HepG2 (cell line): Measurements from ENCODE around the gene AMELY. TPM values are rescaled to one million over a fixed set of nuclear protein-coding genes. Genes with fewer than 3 reads are reported as not detected.
"Not testable (repeated sequence)": the region's sequence is repeated elsewhere in the genome, so short reads cannot be mapped to it uniquely, and the experiment has no call there.

Experiments used
- ATAC-seq: fragments of 200-7000 bp; cut with Tn5 transposase; 3 replicates; pipeline ENCODE4 v1.9.1; 2020; ENCODE audit warnings: mild to moderate bottlenecking, moderate library complexity
- BruUV-seq: library from RNA; stranded (reverse); fragments of 400-500 nt; replicated peaks from 2 replicates; lab custom pipeline; 2021; lab: Mats Ljungman, UMichigan
- CTCF ChIA-PET: fragments of 300-600 bp; formaldehyde crosslinking; extraction: SDS; loops from one replicate; lab custom pipeline; 2021; ENCODE audit warnings: low total read pairs, inconsistent platforms, low intra/inter-chr PET ratio; lab: Yijun Ruan, JAX
- POLR2A ChIA-PET: fragments of 350-600 bp; sonication (Branson Sonifier 250); formaldehyde crosslinking; loops from one replicate; lab custom pipeline; 2020; ENCODE audit warnings: antibody characterized with exemption, inconsistent platforms; lab: Yijun Ruan, JAX
- DNase-seq: peaks from one replicate; pipeline ENCODE4 v3.0.0-alpha.2; 2015; ENCODE audit warnings: low spot score
- FAIRE-seq: peaks from 3 replicates; lab custom pipeline; 2011; peaks lifted over from hg19 to GRCh38; lab: Jason Lieb, UNC
- H2AFZ ChIP-seq: one replicate; pipeline ENCODE4 v1.6.1; 2011; ENCODE audit warnings: low read length, inconsistent platforms
- H3K27ac ChIP-seq: fragments of 300-600 bp; 3 replicates; pipeline ENCODE4 v1.8.0; 2011; ENCODE audit warnings: mixed run types, mild to moderate bottlenecking, mixed read lengths, low read length, inconsistent platforms; ENCODE audit not compliant: insufficient read depth; ENCODE audit errors: extremely low read length
- H3K27me3 ChIP-seq, 2 experiments: fragments of 200-600 bp in 1 of 2; 2 replicates in 1 of 2; 3 replicates in 1 of 2; pipeline versions ENCODE4 v1.6.0 to v1.8.0; 2011; ENCODE audit warnings: low read length in 2 of 2, mild to moderate bottlenecking in 2 of 2, moderate library complexity in 2 of 2, inconsistent platforms in 1 of 2; ENCODE audit not compliant: insufficient read depth in 2 of 2, control insufficient read depth in 1 of 2
- H3K36me3 ChIP-seq, 2 experiments: fragments of 200-600 bp in 1 of 2; replicated peaks in 1 of 2; 2 replicates in 1 of 2; 3 replicates in 1 of 2; pipeline versions ENCODE4 v1.5.1 to v1.8.0; 2011; ENCODE audit warnings: low read length in 2 of 2, inconsistent platforms in 1 of 2; ENCODE audit not compliant: insufficient read depth in 2 of 2, control insufficient read depth in 1 of 2
- H3K4me1 ChIP-seq: 2 replicates; pipeline ENCODE4 v1.5.1; 2012; ENCODE audit warnings: low read length, inconsistent platforms; ENCODE audit not compliant: insufficient read depth
- H3K4me2 ChIP-seq: 2 replicates; pipeline ENCODE4 v1.6.0; 2011; ENCODE audit warnings: low read depth, low read length, inconsistent platforms
- H3K4me3 ChIP-seq, 3 experiments: fragments of 200-600 bp in 1 of 3; sonication (generic), shearing (Covaris generic) in 1 of 3; replicated peaks in 1 of 3; 2 replicates each; pipeline ENCODE4 v1.5.1; 2011 to 2016; ENCODE audit warnings: low read length in 3 of 3, inconsistent platforms in 2 of 3, low read depth in 2 of 3, mild to moderate bottlenecking in 2 of 3, control low read depth in 1 of 3, mixed read lengths in 1 of 3; ENCODE audit not compliant: insufficient read depth in 1 of 3
- H3K79me2 ChIP-seq: one replicate; pipeline ENCODE4 v1.6.1; 2011; ENCODE audit warnings: low read length, inconsistent platforms; ENCODE audit not compliant: insufficient read depth
- H3K9ac ChIP-seq: 2 replicates; pipeline ENCODE4 v1.6.0; 2011; ENCODE audit warnings: mild to moderate bottlenecking, low read depth, low read length, inconsistent platforms; ENCODE audit not compliant: insufficient read depth
- H3K9me3 ChIP-seq: 2 replicates; pipeline ENCODE4 v1.5.1; 2012; ENCODE audit warnings: mild to moderate bottlenecking, low read length
- H4K20me1 ChIP-seq: 2 replicates; pipeline ENCODE4 v1.6.0; 2011; ENCODE audit warnings: inconsistent platforms, mild to moderate bottlenecking, low read length, moderate library complexity; ENCODE audit not compliant: insufficient read depth
- AKNA ChIP-seq: sonication (generic); formaldehyde crosslinking; IDR thresholded peaks from 2 replicates; pipeline ENCODE4 v1.4.0; 2020; ENCODE audit warnings: missing genetic modification reagents, borderline replicate concordance
- BCL6 ChIP-seq: IDR thresholded peaks from 2 replicates; pipeline ENCODE4 v1.6.1; 2016; ENCODE audit warnings: missing genetic modification reagents, missing compliant biosample characterization
- BHLHE40 ChIP-seq: IDR thresholded peaks from 2 replicates; pipeline ENCODE4 v1.6.1; 2011; ENCODE audit warnings: low read length, improper control_type of control experiment
- XRCC5 ChIP-seq: fragments of 200-400 bp; formaldehyde crosslinking; optimal IDR thresholded peaks from 2 replicates; pipeline ENCODE3; 2017; ENCODE audit warnings: mild to moderate bottlenecking, low read length
- ZKSCAN1 ChIP-seq: fragments of 150-350 bp; IDR thresholded peaks from 2 replicates; pipeline ENCODE4 v1.6.1; 2014; ENCODE audit warnings: low read length
- ZNF777 ChIP-seq: sonication (generic); formaldehyde crosslinking; IDR thresholded peaks from 2 replicates; pipeline ENCODE4 v1.4.0; 2020; ENCODE audit warnings: missing genetic modification reagents
- WGBS: methylation state at CpG from one replicate; pipeline ENCODE4 v1.1.6; 2017; ENCODE audit warnings: low lambda C conversion rate; 5-methylcytosine and 5-hydroxymethylcytosine counted together
- in situ Hi-C: cut with HindIII; loops from 2 replicates; pipeline ENCODE4 v1.10.0; 2017; ENCODE audit warnings: low pct_unique_long_range_greater_than_20kb; ENCODE audit not compliant: extremely low pct_ligation_motif_present
- intact Hi-C: fragments of 100-400 bp; cut with micrococcal nuclease; formaldehyde crosslinking; loops from one replicate; pipeline ENCODE4 v1.10.0; 2022; ENCODE audit not compliant: unreplicated experiment
- polyA plus RNA-seq, 8 experiments: library from polyadenylated mRNA; depleted of rRNA in 3 of 8; stranded (reverse) in 7 of 8; unstranded in 1 of 8; fragments of >200 nt; fragmentation: Illumina TruSeq in 4 of 8; extraction: Trizol in 4 of 8; gene quantifications; 2 replicates each; pipeline versions ENCODE4 v1.2.1 to v1.2.3, GENCODE V29; 2011 to 2016; ENCODE audit warnings: low read depth in 4 of 8, missing spikeins in 1 of 8, mixed read lengths in 1 of 8; ENCODE audit not compliant: insufficient read depth in 1 of 8
- total RNA-seq, 5 experiments: library from RNA; depleted of rRNA; stranded (reverse); fragments of >200 nt; fragmentation: Illumina TruSeq; extraction: Trizol; gene quantifications; 2 replicates each; pipeline ENCODE4 v1.2.3, GENCODE V29; 2016; ENCODE audit warnings: low read depth in 1 of 5
- TF ChIP-seq, protein P1 (sequence below): IDR thresholded peaks from 2 replicates; pipeline ENCODE4 v1.6.1; 2016; ENCODE audit warnings: missing compliant biosample characterization, missing genetic modification reagents, borderline replicate concordance
- TF ChIP-seq, protein P2 (sequence below): sonication (generic); formaldehyde crosslinking; IDR thresholded peaks from 2 replicates; pipeline ENCODE4 v1.8.0; 2023; ENCODE audit warnings: mild to moderate bottlenecking, missing genetic modification reagents
- TF ChIP-seq, protein P3 (sequence below): sonication (generic); formaldehyde crosslinking; IDR thresholded peaks from 2 replicates; pipeline ENCODE4 v1.5.1; 2020; ENCODE audit warnings: mild to moderate bottlenecking, missing genetic modification reagents, borderline replicate concordance

Gene AMELY
- total and polyA plus RNA-seq, 2 of the 13 experiments (the other 11 are each of a cell fraction or from before 2014, with no cell fraction given), result not detected

DNA sequence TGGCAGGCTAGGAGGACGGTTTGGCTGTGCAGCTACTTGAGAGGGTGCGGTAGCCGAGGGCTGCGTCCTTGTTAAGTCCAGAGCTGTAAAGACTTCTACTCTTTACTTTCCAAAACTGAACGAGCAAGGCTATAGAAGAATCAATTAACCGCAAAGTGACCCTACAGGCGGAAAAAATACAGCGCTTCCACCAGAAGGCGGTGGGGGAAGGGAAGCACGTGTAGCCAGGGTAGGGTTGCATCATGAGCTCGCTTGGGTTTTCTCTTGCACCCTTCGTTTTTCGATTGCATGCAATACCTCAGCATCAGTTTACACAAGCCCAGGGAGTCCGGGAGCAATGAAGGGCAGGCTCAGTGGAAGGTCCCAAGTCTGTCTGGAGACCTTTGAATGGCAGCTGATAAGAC is 2.4 kb downstream of the AMELY start (continued):
- peak; percentile 79 for TF ChIP-seq BHLHE40
- no peak for TF ChIP-seq XRCC5
- TF ChIP-seq ZNF777, result no peak
- TF ChIP-seq, protein P1, sequence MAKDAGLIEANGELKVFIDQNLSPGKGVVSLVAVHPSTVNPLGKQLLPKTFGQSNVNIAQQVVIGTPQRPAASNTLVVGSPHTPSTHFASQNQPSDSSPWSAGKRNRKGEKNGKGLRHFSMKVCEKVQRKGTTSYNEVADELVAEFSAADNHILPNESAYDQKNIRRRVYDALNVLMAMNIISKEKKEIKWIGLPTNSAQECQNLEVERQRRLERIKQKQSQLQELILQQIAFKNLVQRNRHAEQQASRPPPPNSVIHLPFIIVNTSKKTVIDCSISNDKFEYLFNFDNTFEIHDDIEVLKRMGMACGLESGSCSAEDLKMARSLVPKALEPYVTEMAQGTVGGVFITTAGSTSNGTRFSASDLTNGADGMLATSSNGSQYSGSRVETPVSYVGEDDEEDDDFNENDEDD (CRISPR knock-in tag), result peak; percentile 22; the same call in 1 of the 2 replicates
- TF ChIP-seq, protein P2, sequence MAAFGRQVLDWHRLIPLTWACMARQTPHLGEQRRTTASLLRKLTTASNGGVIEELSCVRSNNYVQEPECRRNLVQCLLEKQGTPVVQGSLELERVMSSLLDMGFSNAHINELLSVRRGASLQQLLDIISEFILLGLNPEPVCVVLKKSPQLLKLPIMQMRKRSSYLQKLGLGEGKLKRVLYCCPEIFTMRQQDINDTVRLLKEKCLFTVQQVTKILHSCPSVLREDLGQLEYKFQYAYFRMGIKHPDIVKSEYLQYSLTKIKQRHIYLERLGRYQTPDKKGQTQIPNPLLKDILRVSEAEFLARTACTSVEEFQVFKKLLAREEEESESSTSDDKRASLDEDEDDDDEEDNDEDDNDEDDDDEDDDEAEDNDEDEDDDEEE (CRISPR knock-in tag), result no peak
- TF ChIP-seq ZKSCAN1, result no peak
- TF ChIP-seq, protein P3, sequence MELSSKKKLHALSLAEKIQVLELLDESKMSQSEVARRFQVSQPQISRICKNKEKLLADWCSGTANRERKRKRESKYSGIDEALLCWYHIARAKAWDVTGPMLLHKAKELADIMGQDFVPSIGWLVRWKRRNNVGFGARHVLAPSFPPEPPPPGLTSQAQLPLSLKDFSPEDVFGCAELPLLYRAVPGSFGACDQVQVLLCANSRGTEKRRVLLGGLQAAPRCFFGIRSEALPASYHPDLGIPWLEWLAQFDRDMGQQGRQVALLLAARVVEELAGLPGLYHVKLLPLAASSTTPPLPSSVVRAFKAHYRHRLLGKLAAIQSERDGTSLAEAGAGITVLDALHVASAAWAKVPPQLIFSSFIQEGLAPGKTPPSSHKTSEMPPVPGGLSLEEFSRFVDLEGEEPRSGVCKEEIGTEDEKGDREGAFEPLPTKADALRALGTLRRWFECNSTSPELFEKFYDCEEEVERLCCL, result no peak
- no peak for TF ChIP-seq AKNA (CRISPR knock-in tag)
- 0 out of 2 replicates have a peak, but pooled peaks have one; percentile 17 for TF ChIP-seq BCL6 (CRISPR knock-in tag)

GRCh38 chrY:6908021-6908420 is 3.5 kb downstream of the AMELY start:
- CTCF ChIA-PET, BruUV-seq, H3K27me3 ChIP-seq, H3K27ac ChIP-seq, H3K9ac ChIP-seq, H4K20me1 ChIP-seq, H3K9me3 ChIP-seq, POLR2A ChIA-PET, FAIRE-seq, DNase-seq, intact Hi-C loops, H3K4me2 ChIP-seq, H2AFZ ChIP-seq, H3K79me2 ChIP-seq, H3K36me3 ChIP-seq, ATAC-seq, H3K4me3 ChIP-seq, in situ Hi-C loops: not testable (repeated sequence)
- peaks cover 30% of the 10 kb centered on the region for H3K4me1 ChIP-seq
- 0% methylated on average over 2 of the region's 6 CpGs for WGBS
